RCC 7860 (cell line): Measurements from ENCODE around the gene CTDSP2.
"Not testable (repeated sequence)": the region's sequence is repeated elsewhere in the genome, so short reads cannot be mapped to it uniquely, and the experiment has no call there.

Source experiments
- DNase-seq: peaks from one replicate; pipeline ENCODE4 v3.0.0-alpha.2; 2015; ENCODE audit warnings: low spot score
- FAIRE-seq: peaks from 2 replicates; lab custom pipeline; 2012; peaks lifted over from hg19 to GRCh38; lab: Jason Lieb, UNC

CTDSP2 gene

DNA sequence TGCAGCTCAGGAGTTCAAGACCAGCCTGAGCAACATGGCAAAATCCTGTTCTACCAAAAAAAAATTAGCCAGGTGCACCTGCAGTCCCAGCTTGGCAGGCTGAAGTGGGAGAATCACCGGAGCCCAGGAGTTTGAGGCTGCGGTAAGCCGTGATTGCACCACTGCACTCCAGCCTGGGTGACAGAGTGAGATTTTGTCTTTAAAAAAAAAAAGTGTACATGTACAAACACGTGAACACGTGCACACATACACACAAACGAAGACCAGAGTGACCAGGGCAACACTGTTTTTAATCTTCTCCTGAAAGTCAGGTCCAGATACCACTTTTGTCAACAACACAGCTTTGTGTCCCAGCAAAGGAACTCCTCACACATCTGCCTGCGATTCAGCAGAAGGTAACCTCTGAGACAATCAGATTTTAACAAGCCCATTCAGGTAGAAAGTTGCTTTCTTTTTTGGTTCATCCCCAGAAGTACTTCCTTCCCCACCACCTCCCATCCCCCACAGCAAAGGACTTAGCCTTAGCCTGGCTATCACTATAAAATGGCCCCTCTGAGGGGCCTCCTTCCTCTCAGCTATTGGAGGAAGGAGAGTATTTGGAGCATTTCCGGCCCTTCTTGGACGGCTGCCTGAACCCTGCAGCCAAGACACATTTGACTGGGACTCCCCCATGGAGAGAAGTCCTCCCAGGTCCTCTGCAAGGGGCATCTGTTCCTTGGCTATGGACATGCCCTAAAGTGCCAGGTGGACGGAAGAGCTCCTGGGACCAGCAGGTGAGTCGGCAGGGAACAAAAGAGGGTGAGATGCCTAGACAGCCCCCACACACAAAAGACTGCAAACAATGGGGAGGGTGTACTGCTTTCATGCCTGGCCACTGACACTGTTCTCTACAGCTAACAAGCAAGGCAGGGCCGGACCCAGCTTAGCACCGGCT, 9.8 kb downstream of the CTDSP2 start:
- DNase-seq (no peak), FAIRE-seq (no peak)

DNA sequence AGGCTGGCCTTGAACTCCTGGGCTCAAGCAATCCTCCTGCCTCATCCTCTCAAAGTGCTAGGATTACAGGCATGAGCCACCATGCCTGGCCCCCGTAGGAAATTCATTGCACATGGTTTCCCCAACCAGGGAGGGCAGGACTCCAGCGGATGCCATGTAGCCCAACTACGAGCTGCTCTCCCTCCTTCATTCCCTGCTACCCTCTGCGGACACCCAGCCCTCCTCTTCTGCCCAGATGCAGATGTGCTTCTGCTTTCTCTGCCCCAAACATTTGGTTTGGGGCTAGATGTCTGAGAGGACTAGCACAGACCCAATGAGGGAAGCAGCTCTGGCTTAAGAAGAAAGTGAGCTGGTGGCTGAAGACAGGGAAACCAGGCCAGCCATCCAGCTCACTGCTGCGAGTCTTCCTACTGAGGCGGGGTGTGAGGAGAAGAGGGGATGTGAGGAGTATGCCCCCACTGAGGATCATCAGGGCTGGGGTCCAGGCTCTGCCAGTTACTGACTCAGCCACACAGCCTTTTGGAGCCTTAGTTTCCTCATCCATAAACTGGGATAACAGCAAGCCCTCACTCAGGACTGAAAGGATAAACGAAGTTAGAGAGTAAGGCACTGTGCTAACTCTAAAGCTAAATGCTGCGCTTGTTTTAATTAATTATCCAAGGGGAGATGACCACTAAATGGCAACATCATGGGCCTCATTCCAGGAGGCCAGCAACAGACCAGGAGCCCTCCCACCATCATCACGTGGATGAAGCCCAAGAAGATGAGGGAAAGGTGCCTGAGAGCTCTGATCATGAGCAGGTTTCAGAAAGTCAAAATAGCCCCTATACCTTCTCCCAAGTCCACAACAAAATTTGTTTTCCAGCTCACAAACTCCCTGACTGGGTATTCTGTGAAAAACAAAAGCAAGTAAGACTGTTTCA, 10.9 kb downstream of the CTDSP2 start:
- FAIRE-seq (no peak), DNase-seq (no peak)

- DNase-seq = no peak
- FAIRE-seq = no peak
These were observed 12.2 kb downstream of the CTDSP2 start for GRCh38 chr12:57834086-57834876.

DNA sequence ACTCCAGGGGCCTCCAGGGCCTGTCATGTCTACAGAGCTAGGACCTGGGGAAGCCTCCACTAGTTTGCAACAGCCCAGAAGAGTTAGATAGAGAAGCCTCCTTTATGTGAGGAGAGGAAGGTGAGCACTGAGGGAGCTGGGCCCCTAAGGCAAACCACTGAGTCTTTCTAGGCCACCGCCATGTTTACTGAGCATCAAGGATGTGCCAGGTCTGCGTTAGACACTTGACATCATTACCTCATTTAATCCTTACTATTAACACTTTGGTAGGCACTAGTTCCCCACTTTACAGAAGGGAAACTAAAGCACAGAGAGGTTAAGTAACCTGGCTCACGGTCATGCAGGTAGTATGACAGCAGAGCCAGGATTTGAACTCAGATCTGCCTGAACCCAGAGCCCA, 12.9 kb downstream of the CTDSP2 start:
- DNase-seq (no peak), FAIRE-seq (no peak)

GRCh38 chr12:57832966-57833365, 13.6 kb downstream of the CTDSP2 start:
- FAIRE-seq (no peak), DNase-seq (peak; percentile 12)

DNA sequence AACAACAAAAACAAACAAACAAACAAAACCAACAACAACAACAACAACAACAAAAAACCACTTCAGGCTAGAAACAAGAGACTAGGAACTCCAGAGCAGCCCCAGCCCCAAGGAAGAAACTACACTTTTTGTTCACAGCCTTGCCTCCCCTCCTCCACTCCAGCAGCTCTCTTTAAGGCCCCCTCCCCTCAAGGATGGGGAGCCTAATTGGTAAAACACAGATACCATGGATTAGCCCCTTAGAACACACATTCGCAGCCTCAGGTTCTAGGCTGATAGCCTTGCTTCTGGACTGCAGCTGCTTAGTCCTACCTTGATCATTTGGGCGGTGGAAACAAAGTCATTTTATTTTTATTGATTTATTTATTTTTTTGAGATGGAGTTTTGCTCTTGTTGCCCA, 16.1 kb downstream of the CTDSP2 start:
- FAIRE-seq = no peak
- no peak for DNase-seq

DNA sequence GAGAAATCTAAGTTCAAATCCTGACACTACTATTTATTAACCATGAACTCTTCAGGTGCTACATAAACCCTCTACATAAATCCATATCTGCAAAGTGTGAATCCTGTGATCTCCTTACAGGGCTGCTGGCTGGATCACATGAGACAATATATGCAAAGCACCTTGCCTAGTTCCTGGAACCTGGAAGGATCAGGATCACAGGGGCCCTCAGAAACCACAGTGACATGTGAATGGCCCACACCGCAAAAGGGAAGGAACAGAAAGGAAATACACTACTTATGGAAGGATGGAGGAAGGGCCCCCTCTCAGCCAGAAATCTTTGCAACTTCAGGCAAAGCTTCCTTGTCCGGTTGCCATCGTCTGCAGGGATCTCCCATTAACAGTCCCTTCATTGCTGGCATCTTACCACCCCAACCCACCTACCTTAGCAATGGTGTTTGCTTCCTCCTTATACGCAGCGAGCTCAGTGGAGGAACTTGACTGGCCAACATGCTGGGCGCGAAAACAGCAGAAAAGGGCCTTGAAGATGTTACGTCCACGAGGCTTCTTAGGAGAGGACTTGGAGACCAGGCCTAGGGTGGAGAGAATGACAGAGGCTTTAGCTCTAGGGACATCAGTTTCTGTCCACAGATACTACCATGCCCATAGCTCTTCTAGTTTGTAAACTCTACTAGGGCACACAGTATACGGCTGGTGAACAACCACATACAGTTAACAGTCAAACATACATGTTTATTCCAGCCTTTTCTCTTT, 17.3 kb downstream of the CTDSP2 start:
- DNase-seq = no peak
- FAIRE-seq = no peak

DNA sequence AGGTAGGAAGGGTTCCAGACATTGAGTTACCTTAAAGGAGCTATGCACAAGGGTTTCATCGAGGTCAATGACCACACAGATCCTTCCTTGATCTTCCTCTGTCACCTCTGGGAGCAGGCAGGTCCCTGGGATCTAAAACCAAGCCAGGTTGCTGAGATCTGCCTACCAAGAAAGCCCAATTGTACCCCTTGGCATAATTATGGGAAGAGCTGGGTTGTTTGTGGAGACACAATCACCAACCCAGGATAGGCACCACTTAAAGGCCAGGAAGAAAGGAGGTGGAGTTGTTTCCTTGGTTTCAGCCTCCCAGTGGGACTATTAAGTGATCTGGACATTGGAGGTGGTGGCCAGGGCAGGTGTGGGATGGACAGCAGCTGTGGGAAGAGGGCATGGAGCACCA, 19.6 kb downstream of the CTDSP2 start:
- DNase-seq = no peak
- no peak for FAIRE-seq

- FAIRE-seq = no peak
- DNase-seq = no peak
These were observed 20.1 kb downstream of the CTDSP2 start for GRCh38 chr12:57826400-57826799.

DNA sequence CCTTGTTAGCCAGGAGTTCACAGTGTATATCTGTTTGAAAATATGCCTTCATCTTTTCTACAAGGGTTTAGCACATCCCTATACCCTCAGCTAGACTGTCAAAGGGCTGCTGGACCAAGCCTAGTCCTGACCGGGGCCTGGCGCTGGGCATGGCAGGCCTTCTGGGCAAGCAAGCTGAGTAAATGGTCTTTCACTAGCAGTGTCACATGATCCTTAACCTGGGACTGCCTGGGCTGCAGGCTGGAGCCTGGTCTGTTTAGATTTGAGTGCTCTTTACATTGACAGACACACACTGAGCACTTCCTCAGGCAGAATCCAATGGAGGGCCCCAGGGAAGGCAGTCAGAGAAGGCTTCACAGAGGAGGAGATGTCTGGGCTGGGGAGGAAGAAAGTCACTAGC, 21.1 kb downstream of the CTDSP2 start:
- no peak for FAIRE-seq
- no peak for DNase-seq

GRCh38 chr12:57823908-57824640, 22.5 kb downstream of the CTDSP2 start:
- FAIRE-seq (no peak), DNase-seq (no peak)

DNA sequence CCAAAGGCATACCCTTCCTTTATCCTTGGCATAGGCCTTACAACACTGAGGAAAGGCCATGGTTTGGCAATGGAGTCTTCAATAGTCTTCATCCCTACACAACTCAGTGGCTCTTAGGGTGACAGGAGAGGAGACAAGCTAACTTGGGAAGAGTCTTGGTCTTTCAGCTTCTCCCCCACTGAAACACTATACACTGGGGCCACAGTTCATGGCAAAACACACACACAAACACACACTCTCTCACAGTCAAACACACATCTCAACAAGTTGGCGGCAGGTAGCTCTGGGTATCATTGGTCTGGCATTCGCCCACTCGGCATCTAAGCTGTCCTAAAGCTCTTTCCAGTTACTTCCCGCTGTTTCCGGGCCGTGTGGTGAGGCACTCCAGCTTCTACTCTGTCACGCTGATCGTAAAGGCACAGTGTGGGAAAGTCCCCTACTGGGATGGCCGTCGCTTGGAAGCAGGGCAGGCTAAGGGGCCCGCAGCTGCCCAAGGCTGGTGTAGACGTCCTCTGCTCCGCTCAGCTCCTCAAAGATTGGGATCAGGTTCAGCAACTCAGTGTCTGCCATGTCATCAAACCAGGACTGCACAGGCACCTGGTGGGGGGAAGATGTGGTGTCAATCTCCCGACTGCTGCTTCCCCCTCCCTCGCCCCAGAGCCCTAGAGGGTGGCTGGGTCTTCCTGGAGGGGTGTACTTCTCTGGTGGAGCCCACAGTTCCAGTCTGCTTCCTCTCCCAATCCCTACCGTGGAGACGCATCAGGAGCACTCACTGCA, 23.2 kb downstream of the CTDSP2 start:
- FAIRE-seq (no peak), DNase-seq (no peak)

GRCh38 chr12:57822392-57823130, 24.0 kb downstream of the CTDSP2 start:
- FAIRE-seq (no peak), DNase-seq (no peak)

DNA sequence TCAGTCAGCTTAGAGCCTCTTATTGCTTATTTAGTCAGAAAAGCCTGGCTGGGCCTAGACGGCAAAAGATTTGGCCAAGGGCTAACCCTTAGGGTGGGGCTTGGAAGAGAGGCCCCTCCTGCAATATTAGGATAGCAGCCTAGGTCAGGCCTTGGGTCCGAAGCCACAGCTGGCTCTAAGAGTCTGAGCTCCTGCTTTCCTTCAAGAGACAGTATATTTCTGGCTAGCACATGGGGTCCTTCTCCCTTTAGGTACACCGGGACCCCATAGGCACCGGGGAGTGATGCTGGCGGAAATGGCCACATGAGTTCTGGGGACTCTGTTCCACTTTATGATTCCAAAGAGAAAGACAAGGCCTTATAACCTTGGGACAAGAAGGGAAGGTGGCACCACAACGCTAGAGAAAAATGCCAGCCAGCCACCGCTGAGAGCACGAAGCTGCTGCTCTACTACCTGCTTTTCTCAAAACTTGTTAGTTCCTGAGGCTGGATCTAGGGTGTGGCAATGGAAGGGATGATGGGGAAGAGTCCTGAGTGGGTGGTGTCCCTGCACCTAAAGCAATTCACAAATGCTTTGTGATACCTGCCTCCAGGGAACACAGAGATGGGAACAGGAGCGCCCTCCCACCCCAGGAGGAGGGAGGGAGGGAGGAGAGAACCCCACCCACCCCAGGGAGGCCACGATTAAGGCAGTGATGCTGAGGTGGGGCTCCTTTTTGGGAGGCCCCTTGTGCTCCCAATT, 24.9 kb downstream of the CTDSP2 start:
- no peak for FAIRE-seq
- DNase-seq = no peak

DNA sequence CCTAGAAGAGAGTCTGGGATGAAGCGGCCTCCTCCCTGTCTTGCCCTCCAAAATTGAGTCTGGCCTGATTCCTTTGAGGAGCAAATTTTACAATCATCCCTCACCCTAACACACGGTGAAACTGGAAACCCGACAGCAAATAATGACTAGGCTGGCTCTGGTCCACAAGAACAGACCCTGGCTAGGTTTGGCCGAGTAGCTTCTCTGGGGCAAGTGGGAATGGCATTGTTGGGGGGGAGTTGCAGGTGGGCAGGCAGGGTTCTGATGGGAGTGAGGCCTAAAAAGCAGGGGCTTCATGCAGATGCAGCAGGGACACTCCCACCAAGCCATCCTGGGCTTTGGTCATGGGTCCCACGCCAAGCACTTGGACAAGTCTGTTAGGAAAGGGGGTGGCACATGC, 25.5 kb downstream of the CTDSP2 start:
- FAIRE-seq = not testable (repeated sequence)

GRCh38 chr12:57820119-57820518, 26.4 kb downstream of the CTDSP2 start:
- DNase-seq, FAIRE-seq: not testable (repeated sequence)

More for the DNA sequence above, 25.5 kb downstream of the CTDSP2 start:
- not testable (repeated sequence) for DNase-seq

DNA sequence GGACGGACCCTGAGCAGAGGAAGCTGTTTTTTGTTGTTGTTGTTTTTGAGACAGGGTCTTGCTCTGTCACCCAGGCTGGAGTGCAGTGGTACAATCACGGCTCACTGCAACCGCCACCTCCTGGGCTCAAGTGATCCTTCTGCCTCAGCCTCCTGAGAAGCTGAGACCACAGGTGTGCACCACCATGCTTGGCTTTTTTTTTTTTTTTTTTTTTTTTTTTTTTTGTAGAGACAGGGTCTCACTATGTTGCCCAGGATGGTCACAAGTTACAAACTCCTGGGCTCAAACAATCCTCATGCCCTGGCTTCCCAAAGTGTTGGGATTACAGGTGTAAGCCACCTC, 28.6 kb downstream of the CTDSP2 start:
- not testable (repeated sequence) for DNase-seq, FAIRE-seq
